ENCODE data around the gene MYO5C. TPM values are rescaled to one million over a fixed set of nuclear protein-coding genes. Genes with fewer than 3 reads are reported as not detected.

MYO5C gene
- total RNA-seq, 1 donor from 2014 or later = 10.4 TPM

DNA sequence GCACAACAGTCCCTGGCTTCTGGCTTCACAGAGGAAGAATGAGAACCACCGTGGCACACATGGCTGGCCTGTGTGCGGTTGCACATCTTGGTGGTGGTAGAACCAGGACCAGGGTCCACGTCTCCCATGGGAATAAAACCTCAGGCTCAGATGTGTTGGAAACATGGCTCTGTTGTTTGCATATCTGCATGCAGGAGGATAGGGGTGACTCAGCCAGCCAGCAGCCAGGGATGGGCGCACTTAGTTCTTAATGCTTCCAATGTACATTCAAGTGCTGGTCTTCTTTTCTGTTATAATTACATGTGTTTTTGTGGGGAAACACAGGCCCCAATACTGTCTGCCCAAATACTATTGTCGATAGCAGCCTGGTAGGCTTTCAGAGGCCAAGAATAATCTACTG is 147.2 kb downstream of the MYO5C start:
- DNase-seq (ENCODE audit: low read depth, low spot score) = no peak

DNA sequence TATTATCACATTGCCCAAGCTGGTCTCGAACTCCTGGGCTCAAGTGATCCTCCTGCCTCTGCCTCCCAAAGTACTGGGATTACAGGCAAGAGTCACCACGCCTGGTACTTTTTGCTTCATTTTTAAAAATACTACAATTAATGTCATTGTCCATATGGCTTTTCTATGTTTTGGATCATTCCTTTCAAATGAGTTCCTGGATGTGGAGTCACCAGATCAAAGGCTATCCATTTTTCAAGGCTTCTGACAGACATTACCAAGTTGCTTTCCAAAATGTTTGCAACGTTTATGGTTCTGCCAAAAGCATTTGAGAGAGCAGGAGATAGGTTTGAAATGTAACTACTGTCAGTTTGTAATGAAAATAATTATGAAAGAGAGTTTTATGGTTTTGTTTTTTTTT is 148.8 kb downstream of the MYO5C start:
- no peak for DNase-seq (ENCODE audit: low read depth, low spot score)

DNA sequence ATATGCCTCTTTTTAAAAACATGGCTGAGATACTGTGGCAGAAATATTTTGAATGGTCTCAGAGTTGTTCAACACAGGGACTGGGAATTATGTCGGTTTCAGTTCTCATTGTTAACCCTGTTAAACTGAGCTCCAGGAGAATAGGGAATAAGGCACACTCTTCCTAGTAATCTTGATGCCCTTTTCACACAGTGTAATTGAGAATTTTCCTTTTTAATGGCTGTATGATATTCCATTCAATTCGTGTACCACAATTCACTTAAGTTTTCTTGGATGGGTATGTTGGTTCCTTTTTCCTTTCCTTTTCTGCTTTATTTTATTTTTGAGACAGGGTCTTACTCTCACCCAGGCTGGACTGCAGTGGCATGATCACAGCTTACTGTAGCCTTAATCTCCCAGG is 149.3 kb downstream of the MYO5C start:
- DNase-seq (ENCODE audit: low read depth, low spot score) = no peak

DNA sequence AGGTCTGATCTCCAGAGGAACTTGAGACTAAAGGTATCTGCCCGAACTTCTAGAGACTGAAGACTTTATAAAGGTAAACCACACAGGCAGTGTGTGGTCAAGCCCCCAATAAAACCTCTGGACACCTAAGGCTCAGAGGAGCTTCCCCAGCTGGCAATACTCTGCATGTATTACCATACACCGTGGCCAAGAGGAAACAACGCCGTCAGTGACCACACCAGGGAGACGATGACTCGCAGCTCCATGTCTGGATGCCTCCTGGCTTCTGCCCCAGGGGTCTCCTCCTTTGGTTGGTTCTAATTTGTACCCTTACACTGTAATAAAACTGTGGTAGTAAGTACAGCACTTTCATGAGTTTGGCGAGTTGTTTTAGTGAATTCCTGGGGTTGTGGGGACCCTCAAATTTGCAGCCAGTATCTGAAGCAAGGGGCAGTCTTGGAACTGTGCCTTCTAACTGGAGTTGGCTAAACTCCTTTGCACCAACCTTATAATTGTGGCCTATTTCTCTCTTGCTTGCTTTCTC is 150.9 kb downstream of the MYO5C start:
- no peak for DNase-seq (ENCODE audit: low read depth, low spot score)

DNA sequence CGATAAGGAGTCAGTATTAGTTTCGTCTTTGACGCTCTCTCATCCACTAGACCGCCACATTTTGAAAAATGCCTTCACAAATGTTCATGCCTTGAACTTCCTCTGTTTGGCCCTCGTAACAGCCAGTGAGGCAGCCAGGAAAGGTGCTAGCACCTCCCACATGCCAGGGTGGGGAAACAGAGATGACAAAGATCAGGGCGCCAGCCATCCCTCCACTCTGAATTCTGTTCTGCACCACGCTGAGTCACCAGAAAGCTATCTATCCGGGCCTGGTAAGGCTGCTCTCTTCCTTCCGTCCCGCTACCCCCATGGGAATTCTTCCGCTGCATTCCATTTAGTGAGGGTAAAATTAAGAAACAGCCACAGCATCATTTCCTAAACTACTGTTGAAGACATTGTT is 151.7 kb downstream of the MYO5C start:
- DNase-seq (ENCODE audit: low read depth, low spot score) = peak; percentile 43

Other genes starting within 250 kb of the MYO5C start
- gene BCL2L10, start 183.0 kb downstream of the MYO5C start, total RNA-seq = 0.11 and 0.13 TPM in 2 replicates
- gene GNB5, start 104.4 kb downstream of the MYO5C start, total RNA-seq = 29.7 and 32.1 TPM in 2 replicates
- gene MYO5A, start 233.1 kb upstream of the MYO5C start, total RNA-seq = 155 and 183 TPM in 2 replicates

Measured in pulmonary artery endothelial cell (primary cell).